GM12891 (cell line): ENCODE data around the gene TFCP2L1.

Experiments used
- POLR2A ChIP-seq: IDR thresholded peaks from 2 replicates; pipeline ENCODE4 v1.6.1; 2011; ENCODE audit warnings: low read depth, low read length, control low read depth
- POLR2AphosphoS5 ChIP-seq: IDR thresholded peaks from 2 replicates; pipeline ENCODE4 v1.6.1; 2011; ENCODE audit warnings: low read depth, low read length, control low read depth
- TAF1 ChIP-seq: IDR thresholded peaks from 2 replicates; pipeline ENCODE4 v1.6.1; 2011; ENCODE audit warnings: low read depth, low read length, control low read depth

- TF ChIP-seq POLR2A, result no peak
- no peak for TF ChIP-seq TAF1
- TF ChIP-seq POLR2AphosphoS5, result no peak
Observed at GRCh38 chr2:121187982-121188411, 97.0 kb downstream of the TFCP2L1 start.
